ENCODE measurements around the gene CCL4.
"Not testable (repeated sequence)": the region's sequence is repeated elsewhere in the genome, so short reads cannot be mapped to it uniquely, and the experiment has no call there.

Gene CCL4

DNA sequence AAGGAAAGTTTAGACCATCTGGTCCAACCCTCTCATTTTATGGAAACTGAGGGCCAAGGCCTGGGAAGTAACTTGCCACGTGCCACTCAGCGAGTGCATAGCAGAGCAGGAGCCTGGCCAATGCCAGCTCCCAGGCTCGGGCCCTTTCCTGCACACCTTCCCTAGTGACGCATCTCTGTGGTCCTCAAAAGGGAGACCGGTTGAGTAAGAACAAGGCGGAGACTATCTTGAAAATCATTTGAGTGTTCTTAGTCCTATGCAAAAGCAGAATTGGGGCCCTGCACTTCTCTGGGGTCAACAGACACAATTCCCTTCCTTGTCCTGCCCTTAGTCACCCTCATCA is 2.8 kb downstream of the CCL4 start:
- no peak for DNase-seq (ENCODE audit: extremely low spot score)
- POLR2A ChIA-PET: no interaction called here
- CTCF ChIA-PET: interaction anchor here (1.4 kb wide), 1 partner anchor 130 kb away, joined by 6 read pairs; no protein-coding TSS in a partner anchor
- TF ChIP-seq ZNF384 (IDR thresholded peaks at IDR 0.05) (no peak), NFRKB (IDR thresholded peaks at IDR 0.05) (no peak), HDGF (IDR thresholded peaks at IDR 0.05; ENCODE audit: borderline replicate concordance) (no peak), FOXM1 (IDR thresholded peaks at IDR 0.05; ENCODE audit: borderline replicate concordance) (no peak), SP1 (IDR thresholded peaks at IDR 0.05) (no peak), FOXK2 (IDR thresholded peaks at IDR 0.05) (no peak), LEF1 (IDR thresholded peaks at IDR 0.05; ENCODE audit: borderline replicate concordance) (no peak), TARDBP (IDR thresholded peaks at IDR 0.05) (no peak), L3MBTL2 (conservative IDR thresholded peaks at IDR 0.05) (no peak), ELF4 (IDR thresholded peaks at IDR 0.05) (no peak), SUZ12 (IDR thresholded peaks at IDR 0.05) (no peak), FOXA1 (IDR thresholded peaks at IDR 0.05) (no peak), ARNT (IDR thresholded peaks at IDR 0.05) (no peak), BHLHE40 (IDR thresholded peaks at IDR 0.05; ENCODE audit: borderline replicate concordance) (no peak), CTBP1 (IDR thresholded peaks at IDR 0.05; ENCODE audit: borderline replicate concordance) (no peak)
- TF ChIP-seq, protein P1, sequence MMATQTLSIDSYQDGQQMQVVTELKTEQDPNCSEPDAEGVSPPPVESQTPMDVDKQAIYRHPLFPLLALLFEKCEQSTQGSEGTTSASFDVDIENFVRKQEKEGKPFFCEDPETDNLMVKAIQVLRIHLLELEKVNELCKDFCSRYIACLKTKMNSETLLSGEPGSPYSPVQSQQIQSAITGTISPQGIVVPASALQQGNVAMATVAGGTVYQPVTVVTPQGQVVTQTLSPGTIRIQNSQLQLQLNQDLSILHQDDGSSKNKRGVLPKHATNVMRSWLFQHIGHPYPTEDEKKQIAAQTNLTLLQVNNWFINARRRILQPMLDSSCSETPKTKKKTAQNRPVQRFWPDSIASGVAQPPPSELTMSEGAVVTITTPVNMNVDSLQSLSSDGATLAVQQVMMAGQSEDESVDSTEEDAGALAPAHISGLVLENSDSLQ (IDR thresholded peaks at IDR 0.05): no peak

DNA sequence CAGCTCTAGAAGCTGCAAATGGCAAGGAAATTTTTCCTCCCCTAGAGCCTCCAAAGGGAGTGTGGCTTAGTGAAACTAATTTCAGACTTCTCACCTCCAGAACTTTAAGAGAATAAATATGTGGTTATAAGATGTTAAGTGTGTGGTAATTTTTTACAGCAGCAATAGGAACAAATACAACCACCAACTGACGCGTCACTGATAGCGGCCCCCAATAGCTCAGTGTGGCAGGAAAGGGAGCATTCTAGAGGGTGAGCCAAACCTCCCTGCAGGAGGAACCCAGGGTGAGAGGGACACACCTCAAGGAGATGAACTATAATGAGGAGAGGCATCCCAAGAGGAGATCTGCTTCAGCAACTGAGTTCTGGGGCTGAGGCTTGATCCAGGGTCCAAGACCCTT is 4.0 kb downstream of the CCL4 start:
- no peak for DNase-seq (ENCODE audit: extremely low spot score)
- CTCF ChIA-PET: no interaction called here
- no peak for TF ChIP-seq ELF4 (IDR thresholded peaks at IDR 0.05)
- no peak for TF ChIP-seq SUZ12 (IDR thresholded peaks at IDR 0.05)
- TF ChIP-seq FOXM1 (IDR thresholded peaks at IDR 0.05; ENCODE audit: borderline replicate concordance): no peak
- no peak for TF ChIP-seq BHLHE40 (IDR thresholded peaks at IDR 0.05; ENCODE audit: borderline replicate concordance)
- TF ChIP-seq ARNT (IDR thresholded peaks at IDR 0.05): no peak
- no peak for TF ChIP-seq SP1 (IDR thresholded peaks at IDR 0.05)
- TF ChIP-seq NFRKB (IDR thresholded peaks at IDR 0.05): no peak
- no peak for TF ChIP-seq FOXK2 (IDR thresholded peaks at IDR 0.05)
- TF ChIP-seq, protein P1 (IDR thresholded peaks at IDR 0.05): no peak
- no peak for TF ChIP-seq TARDBP (IDR thresholded peaks at IDR 0.05)
- TF ChIP-seq ZNF384 (IDR thresholded peaks at IDR 0.05): no peak
- no peak for TF ChIP-seq CTBP1 (IDR thresholded peaks at IDR 0.05; ENCODE audit: borderline replicate concordance)
- no peak for TF ChIP-seq HDGF (IDR thresholded peaks at IDR 0.05; ENCODE audit: borderline replicate concordance)
- TF ChIP-seq FOXA1 (IDR thresholded peaks at IDR 0.05): no peak
- POLR2A ChIA-PET: no interaction called here

DNA sequence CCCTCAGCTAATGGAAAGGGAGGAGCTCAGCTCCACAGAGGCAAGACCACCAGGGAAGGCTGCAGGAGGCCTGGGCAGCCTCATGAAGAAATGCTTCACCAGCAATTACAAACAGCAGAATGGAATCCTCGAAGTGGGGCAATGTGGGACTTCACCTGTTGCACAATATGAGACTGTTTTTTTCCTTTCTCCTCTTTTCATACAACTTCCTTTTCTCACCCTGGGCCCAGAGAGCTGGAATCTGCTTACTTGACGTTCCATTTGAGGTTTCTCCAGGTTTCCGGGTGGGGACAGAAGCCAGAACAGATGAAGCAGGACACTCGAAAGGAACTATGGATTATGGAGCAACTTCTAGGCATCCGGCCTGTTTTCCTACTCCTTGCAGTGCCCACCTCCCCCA is 4.6 kb downstream of the CCL4 start:
- POLR2A ChIA-PET; CTCF ChIA-PET; DNase-seq (ENCODE audit: extremely low spot score): not testable (repeated sequence)

DNA sequence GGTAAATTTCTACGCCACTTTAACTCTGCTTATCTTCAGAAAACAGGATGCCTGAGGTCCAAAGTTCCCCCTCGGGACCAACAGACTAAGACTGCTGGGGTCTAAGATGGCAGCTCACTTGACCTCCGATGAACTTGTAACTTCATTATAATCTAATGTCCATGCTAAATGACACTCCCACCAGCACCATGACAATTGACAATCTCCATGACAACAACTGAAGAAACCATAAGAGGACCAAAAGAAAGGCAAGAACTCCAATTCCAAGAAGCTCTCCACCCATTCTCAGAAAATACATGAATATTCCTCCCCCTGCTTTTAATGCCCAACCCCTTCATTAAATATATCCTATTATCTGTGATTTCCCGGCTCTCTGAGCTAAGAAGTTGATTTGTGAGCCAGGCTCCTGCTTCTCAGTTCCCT is 7.5 kb downstream of the CCL4 start:
- TF ChIP-seq L3MBTL2 (conservative IDR thresholded peaks at IDR 0.05): no peak
- no peak for TF ChIP-seq ZNF384 (IDR thresholded peaks at IDR 0.05)
- no peak for TF ChIP-seq LEF1 (IDR thresholded peaks at IDR 0.05; ENCODE audit: borderline replicate concordance)
- no peak for TF ChIP-seq HDGF (IDR thresholded peaks at IDR 0.05; ENCODE audit: borderline replicate concordance)
- no peak for TF ChIP-seq SP1 (IDR thresholded peaks at IDR 0.05)
- TF ChIP-seq BHLHE40 (IDR thresholded peaks at IDR 0.05; ENCODE audit: borderline replicate concordance): no peak
- no peak for TF ChIP-seq TARDBP (IDR thresholded peaks at IDR 0.05)
- no peak for TF ChIP-seq SUZ12 (IDR thresholded peaks at IDR 0.05)
- TF ChIP-seq NFRKB (IDR thresholded peaks at IDR 0.05): no peak
- TF ChIP-seq ELF4 (IDR thresholded peaks at IDR 0.05): no peak
- no peak for TF ChIP-seq FOXM1 (IDR thresholded peaks at IDR 0.05; ENCODE audit: borderline replicate concordance)
- TF ChIP-seq, protein P1 (IDR thresholded peaks at IDR 0.05): no peak
- no peak for TF ChIP-seq CTBP1 (IDR thresholded peaks at IDR 0.05; ENCODE audit: borderline replicate concordance)
- no peak for TF ChIP-seq FOXK2 (IDR thresholded peaks at IDR 0.05)
- TF ChIP-seq ARNT (IDR thresholded peaks at IDR 0.05): no peak
- no peak for TF ChIP-seq FOXA1 (IDR thresholded peaks at IDR 0.05)
- CTCF ChIA-PET: interaction anchor here (1.0 to 1.8 kb wide), 2 partner anchors 38 to 39 kb away, joined by 4 read pairs; no protein-coding TSS in a partner anchor
- POLR2A ChIA-PET: no interaction called here
- no peak for DNase-seq (ENCODE audit: extremely low spot score)

DNA sequence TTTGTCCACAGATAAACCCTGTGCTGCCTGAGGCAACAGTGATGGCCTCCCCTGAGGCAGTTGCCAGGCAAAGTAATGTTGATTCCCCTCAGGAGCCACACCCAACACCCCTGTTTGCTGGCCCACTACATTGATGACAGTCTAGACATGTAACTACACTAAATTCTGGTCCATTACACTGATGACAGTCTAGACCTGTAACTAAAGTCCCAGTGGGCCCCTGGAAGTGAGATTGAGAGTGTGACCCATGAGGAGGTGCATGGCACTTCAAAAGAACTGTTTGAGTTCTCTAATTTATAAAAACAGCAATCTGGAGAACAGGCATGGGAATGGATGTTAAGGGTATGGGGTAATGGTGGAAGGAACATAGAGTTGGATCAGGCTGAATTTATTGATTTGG is 8.9 kb downstream of the CCL4 start:
- TF ChIP-seq L3MBTL2 (conservative IDR thresholded peaks at IDR 0.05): no peak
- no peak for TF ChIP-seq ARNT (IDR thresholded peaks at IDR 0.05)
- TF ChIP-seq FOXM1 (IDR thresholded peaks at IDR 0.05; ENCODE audit: borderline replicate concordance): no peak
- TF ChIP-seq FOXA1 (IDR thresholded peaks at IDR 0.05): no peak
- TF ChIP-seq BHLHE40 (IDR thresholded peaks at IDR 0.05; ENCODE audit: borderline replicate concordance): no peak
- no peak for TF ChIP-seq HDGF (IDR thresholded peaks at IDR 0.05; ENCODE audit: borderline replicate concordance)
- TF ChIP-seq, protein P1 (IDR thresholded peaks at IDR 0.05): no peak
- no peak for TF ChIP-seq SP1 (IDR thresholded peaks at IDR 0.05)
- no peak for TF ChIP-seq CTBP1 (IDR thresholded peaks at IDR 0.05; ENCODE audit: borderline replicate concordance)
- TF ChIP-seq ELF4 (IDR thresholded peaks at IDR 0.05): no peak
- no peak for TF ChIP-seq TARDBP (IDR thresholded peaks at IDR 0.05)
- no peak for DNase-seq (ENCODE audit: extremely low spot score)
- ChIA-PET CTCF (interaction anchor here (1.8 kb wide), 1 partner anchor 40 kb away, joined by 4 read pairs; no protein-coding TSS in a partner anchor), POLR2A (no interaction called here)

DNA sequence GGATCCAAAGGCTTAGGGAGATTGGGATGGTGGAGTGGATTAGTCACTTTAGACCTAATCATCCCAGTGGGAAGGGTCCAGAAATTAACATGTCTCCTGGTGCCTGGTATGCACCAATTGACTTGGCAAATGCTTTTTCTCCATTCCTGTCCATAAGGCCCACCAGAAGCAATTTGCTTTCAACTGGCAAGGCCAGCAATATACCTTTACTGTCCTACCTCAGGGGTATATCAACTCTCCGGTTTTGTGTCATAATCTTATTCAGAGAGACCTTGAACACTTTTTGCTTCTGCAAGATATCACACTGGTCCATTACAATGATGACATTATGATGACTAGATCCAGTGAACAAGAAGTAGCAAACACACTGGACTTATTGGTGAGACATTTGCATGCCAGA is 9.5 kb downstream of the CCL4 start:
- CTCF ChIA-PET; DNase-seq (ENCODE audit: extremely low spot score); POLR2A ChIA-PET: not testable (repeated sequence)

DNA sequence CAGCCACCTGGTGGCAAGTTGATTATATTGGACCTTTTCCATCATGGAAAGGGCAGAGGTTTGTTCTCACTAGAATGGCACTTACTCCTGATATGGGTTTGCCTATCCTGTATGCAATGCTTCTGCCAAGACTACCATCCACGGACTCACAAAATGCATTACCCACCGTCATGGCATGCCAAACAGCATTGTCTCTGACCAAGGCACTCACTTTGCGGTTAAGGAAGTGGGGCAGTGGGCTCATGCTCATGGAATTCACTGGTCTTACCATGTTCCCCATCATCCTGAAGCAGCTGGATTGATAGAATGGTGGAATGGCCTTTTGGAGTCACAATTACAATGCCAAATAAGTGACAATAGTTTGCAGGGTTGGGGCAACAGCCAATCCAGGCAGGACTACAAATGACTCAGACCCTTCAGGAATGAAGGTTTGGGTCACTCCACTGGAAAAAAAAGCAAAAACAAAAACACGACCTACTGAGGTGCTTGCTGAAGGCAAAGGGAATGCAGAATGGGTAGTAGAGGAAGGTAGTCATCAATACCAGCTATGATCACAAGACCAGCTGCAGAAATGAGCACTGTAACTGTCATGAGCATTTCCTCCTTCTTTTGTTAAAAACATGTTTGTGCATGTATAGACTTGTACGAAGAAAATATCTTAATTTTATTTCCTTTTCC is 11.5 kb downstream of the CCL4 start:
- POLR2A ChIA-PET; CTCF ChIA-PET; DNase-seq (ENCODE audit: extremely low spot score): not testable (repeated sequence)

DNA sequence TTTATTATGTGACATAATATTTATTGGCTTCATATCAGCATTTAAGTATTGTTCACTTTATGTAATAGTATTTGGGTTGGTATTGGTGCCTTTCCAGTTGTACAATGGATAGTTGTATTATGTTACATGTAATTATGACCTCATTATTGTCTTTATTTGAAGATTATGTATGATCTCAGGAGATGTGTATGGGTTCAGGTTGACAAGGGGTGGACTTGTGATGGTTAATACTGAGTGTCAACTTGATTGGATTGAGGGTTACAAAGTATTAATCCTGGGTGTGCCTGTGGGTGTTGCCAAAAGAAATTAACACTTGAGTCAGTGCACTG is 12.0 kb downstream of the CCL4 start:
- DNase-seq (ENCODE audit: extremely low spot score); CTCF ChIA-PET; POLR2A ChIA-PET: not testable (repeated sequence)

Measured in HEK293T (cell line).